ENCODE data around the gene PCGF1.

- TF ChIP-seq POLR2AphosphoS5 (IDR thresholded peaks at IDR 0.05; ENCODE audit: low read depth) (no peak), CTCF (conservative IDR thresholded peaks at IDR 0.05; ENCODE audit: low read depth in 2 of 2) (no peak), ETS1 (IDR thresholded peaks at IDR 0.05) (no peak), EZH2phosphoT487 (IDR thresholded peaks at IDR 0.05; ENCODE audit: unreplicated experiment) (no peak), JUNB (IDR thresholded peaks at IDR 0.05; ENCODE audit: unreplicated experiment) (no peak), NANOG (IDR thresholded peaks at IDR 0.05; ENCODE audit: borderline replicate concordance) (no peak), ZNF331 (CRISPR knock-in tag; IDR thresholded peaks at IDR 0.05; ENCODE audit: low read depth) (no peak), CREB1 (CRISPR knock-in tag; IDR thresholded peaks at IDR 0.05; ENCODE audit: low read depth) (no peak), EZH2 (IDR thresholded peaks at IDR 0.05; ENCODE audit: low read depth, unreplicated experiment) (no peak), REST (IDR thresholded peaks at IDR 0.05; ENCODE audit: unreplicated experiment) (no peak)
Observed at GRCh38 chr2:74536166-74536950, 28.9 kb upstream of the PCGF1 start.
